Lower leg skin (tissue), 4 donors: ENCODE results near the gene RALY. TPM values are rescaled to one million over a fixed set of nuclear protein-coding genes. Genes with fewer than 3 reads are reported as not detected.

Source experiments
- DNase-seq, 2 donors: peaks; one replicate each; pipeline ENCODE4 v3.0.0-alpha.2; 2019; ENCODE audit warnings: low spot score in 2 of 2
- H3K4me3 ChIP-seq: fragments of 200-600 bp; sonication (generic); 2 replicates; pipeline ENCODE4 v1.5.1; 2017; ENCODE audit warnings: mild to moderate bottlenecking, low read depth; ENCODE audit not compliant: poor library complexity, severe bottlenecking
- POLR2A ChIP-seq, 2 donors: fragments of 450-650 bp; IDR thresholded peaks; one replicate each; pipeline ENCODE4 v1.6.1; 2016 to 2017; ENCODE audit warnings: antibody characterized with exemption in 2 of 2, mild to moderate bottlenecking in 1 of 2, moderate library complexity in 1 of 2
- WGBS, 2 donors: methylation state at CpG; one replicate each; pipeline ENCODE4 v1.1.5; 2018; 5-methylcytosine and 5-hydroxymethylcytosine counted together
- intact Hi-C: fragments of 100-400 bp; cut with DNase I; formaldehyde crosslinking; loops from one replicate; pipeline ENCODE4 v1.15.0; 2023; ENCODE audit warnings: low total_unique reads
- total RNA-seq, 4 donors: library from RNA; depleted of rRNA; stranded (reverse); fragments of >200 nt; gene quantifications; one replicate each; pipeline ENCODE4 v1.1.0, GENCODE V29; 2016
- TF ChIP-seq, protein P1 (sequence below), 3 donors: fragments of 450-650 bp; IDR thresholded peaks; one replicate each; pipeline ENCODE4 v1.5.1; 2016; ENCODE audit warnings: antibody characterized with exemption in 3 of 3, mild to moderate bottlenecking in 3 of 3, moderate library complexity in 2 of 3

The RALY gene
- total RNA-seq, 4 donors from 2014 or later = 92.2 to 113 (median 98.6) TPM

DNA sequence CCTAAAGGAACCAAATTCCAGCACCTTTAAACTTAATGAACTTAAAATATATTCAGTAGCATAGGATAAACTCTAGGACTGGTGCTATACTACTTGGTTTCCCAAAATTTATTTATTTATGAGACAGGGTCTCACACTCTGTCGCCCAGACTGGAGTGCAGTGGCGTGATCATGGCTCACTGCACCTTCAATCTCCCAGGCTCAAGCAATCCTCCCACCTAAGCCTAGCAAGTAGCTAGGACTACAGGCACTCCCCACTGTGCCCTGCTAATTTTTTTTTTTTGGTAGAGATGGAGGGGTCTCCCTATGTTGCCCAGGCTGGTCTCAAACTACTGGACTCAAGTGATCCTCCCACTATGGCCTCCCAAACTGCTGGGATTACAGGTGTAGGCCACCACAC is 96.9 kb downstream of the RALY start:
- intact Hi-C loops = no loop called here
- WGBS, 2 donors = 100% methylated on average over 2 of the region's 2 CpGs
- TF ChIP-seq, protein P1, sequence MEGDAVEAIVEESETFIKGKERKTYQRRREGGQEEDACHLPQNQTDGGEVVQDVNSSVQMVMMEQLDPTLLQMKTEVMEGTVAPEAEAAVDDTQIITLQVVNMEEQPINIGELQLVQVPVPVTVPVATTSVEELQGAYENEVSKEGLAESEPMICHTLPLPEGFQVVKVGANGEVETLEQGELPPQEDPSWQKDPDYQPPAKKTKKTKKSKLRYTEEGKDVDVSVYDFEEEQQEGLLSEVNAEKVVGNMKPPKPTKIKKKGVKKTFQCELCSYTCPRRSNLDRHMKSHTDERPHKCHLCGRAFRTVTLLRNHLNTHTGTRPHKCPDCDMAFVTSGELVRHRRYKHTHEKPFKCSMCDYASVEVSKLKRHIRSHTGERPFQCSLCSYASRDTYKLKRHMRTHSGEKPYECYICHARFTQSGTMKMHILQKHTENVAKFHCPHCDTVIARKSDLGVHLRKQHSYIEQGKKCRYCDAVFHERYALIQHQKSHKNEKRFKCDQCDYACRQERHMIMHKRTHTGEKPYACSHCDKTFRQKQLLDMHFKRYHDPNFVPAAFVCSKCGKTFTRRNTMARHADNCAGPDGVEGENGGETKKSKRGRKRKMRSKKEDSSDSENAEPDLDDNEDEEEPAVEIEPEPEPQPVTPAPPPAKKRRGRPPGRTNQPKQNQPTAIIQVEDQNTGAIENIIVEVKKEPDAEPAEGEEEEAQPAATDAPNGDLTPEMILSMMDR (IDR thresholded peaks at IDR 0.05) = no peak
- TF ChIP-seq POLR2A (IDR thresholded peaks at IDR 0.05) = no peak
- H3K4me3 ChIP-seq = no peak overlapping the region
- no peak for DNase-seq

DNA sequence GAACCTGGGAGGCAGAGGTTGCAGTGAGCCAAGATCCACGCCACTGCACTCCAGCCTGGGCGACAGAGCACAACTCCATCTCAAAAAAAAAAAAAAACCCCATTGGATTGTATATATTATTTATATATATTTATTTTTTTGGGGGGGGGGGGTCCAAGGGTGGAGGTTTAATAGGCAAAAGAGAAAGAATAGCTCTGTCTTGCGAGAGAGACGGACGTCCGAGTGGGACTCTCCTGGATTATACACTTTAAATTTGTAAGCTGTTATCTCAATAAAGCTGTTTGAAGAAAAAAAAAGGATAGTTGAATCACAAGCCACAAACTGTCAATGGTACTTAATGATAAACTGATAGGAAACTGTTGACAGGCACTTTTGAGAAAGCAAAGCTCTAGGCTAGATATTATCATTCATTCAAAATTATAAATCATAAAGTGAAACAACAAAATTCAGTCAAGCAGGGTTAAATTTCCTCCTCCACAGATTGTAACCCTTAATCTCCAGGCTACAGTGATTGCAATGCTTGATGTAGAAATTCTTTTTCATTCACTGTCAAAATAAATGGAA is 98.0 kb downstream of the RALY start:
- intact Hi-C loops = no loop called here
- 83 to 95% methylated on average over 6 of the region's 6 CpGs for WGBS, 2 donors
- no peak for DNase-seq
- no peak overlapping the region for H3K4me3 ChIP-seq
- TF ChIP-seq, protein P1 (IDR thresholded peaks at IDR 0.05) = no peak
- TF ChIP-seq POLR2A (IDR thresholded peaks at IDR 0.05) = no peak

DNA sequence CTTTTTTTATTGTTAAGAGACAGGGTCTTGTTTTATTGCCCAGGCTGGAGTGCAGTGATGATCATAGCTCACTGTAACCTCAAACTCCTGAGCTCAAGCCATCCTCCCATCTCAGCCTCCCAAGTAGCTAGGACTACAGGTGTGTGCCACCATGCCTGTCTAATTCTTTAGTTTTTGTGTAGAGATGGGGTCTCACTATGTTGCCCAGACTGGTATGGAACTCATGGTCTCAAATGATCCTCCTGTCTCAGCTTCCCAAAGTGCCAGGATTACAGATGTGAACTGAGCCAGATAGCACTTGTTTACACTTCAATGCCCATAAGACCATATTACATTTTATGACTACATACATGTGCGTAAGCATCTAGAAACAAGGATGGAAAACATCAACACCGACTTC is 100.2 kb downstream of the RALY start:
- intact Hi-C loops = no loop called here
- no peak overlapping the region for H3K4me3 ChIP-seq
- TF ChIP-seq, protein P1 (IDR thresholded peaks at IDR 0.05) = no peak
- TF ChIP-seq POLR2A (IDR thresholded peaks at IDR 0.05) = no peak
- WGBS, 2 donors = 94% methylated on average over 2 of the region's 2 CpGs
- no peak for DNase-seq

DNA sequence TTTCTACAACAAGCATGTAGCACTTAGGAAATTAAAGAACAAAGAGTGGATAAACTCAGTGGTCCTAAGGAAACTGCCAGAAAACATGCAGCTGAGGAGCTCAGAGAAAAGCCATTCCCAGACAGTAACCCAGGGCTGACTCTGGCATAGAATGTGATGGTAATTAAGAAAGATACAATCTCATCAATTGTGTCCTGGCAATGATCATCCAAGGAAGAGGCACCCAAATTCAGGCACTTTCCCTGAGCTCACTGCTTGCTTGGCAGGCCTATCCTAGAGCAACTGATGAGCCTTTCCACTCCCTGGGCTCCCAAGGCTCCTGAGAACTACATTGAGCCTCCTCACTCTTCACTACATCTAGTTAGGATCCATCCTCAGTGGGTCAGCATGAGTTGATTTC is 102.1 kb downstream of the RALY start:
- intact Hi-C loops = no loop called here
- TF ChIP-seq, protein P1 (IDR thresholded peaks at IDR 0.05) = no peak
- TF ChIP-seq POLR2A (IDR thresholded peaks at IDR 0.05) = no peak
- no peak overlapping the region for H3K4me3 ChIP-seq
- DNase-seq = no peak

DNA sequence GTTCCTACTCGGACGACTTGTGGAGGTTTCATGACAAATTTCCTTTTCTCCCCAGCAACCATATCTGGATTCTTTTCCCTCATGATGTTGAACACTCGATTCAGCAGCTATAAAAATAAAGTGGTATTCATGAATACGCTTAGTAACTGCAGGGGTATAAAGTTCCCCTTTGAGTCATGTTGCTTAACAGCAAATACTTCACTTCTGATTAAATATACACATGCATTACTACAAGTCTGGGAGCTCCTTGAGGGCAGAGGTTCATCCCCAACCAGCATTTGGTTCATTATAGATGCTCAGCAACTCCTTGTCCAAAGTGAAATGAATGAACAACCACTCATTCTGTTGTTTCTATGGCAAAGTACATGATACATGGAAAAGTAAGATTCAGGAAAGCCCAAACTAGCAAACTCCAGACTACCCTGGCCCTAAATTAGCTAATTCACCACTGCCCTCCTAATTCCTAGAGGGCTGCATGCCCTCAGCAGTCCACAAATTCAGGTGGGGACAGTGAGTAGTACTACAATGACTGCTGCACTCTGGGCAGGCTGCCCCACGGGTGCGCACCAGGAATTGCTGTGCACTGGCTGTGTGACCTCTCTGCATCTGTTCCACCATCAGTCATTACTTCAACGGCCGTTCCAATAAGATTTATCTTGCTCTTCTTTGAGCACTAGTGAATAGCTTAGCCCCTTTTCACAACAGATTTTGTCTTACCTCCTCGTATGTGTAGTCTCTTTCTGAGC is 103.2 kb downstream of the RALY start:
- no peak overlapping the region for H3K4me3 ChIP-seq
- WGBS, 2 donors = 86% methylated on average over 9 of the region's 9 CpGs
- no peak for TF ChIP-seq POLR2A (IDR thresholded peaks at IDR 0.05)
- TF ChIP-seq, protein P1 (IDR thresholded peaks at IDR 0.05) = no peak

More for the DNA sequence above, 103.2 kb downstream of the RALY start:
- DNase-seq = no peak
- intact Hi-C loops = no loop called here
